ENCODE results near the gene LARP4B. TPM values are rescaled to one million over a fixed set of nuclear protein-coding genes. Genes with fewer than 3 reads are reported as not detected.

The LARP4B gene
- total RNA-seq, 1 donor from 2014 or later: 78.3 TPM

- H3K27me3 ChIP-seq: no peaks in the 10 kb centered on the region
- H3K27ac ChIP-seq: no peak overlapping the region
- TF ChIP-seq POLR2A (IDR thresholded peaks at IDR 0.05) (no peak), POLR2AphosphoS5 (IDR thresholded peaks at IDR 0.05; ENCODE audit: insufficient read depth in 1 of 2, low read depth in 1 of 2) (no peak), CTCF (IDR thresholded peaks at IDR 0.05) (no peak)
- no peak overlapping the region for H3K4me3 ChIP-seq
- no peaks in the 10 kb centered on the region for H3K9me3 ChIP-seq
- peaks cover 0 to 43% of the 10 kb centered on the region in 2 donors for H3K36me3 ChIP-seq
- intact Hi-C loops (cut with DNase I): no loop called here
- peaks cover 11% of the 10 kb centered on the region for H3K4me1 ChIP-seq
- DNase-seq (ENCODE audit: extremely low spot score in 2 of 2): no peak
These were observed 87.8 kb downstream of the LARP4B start for GRCh38 chr10:843703-844102.

- Histone ChIP-seq H3K4me1 (peaks cover 12% of the 10 kb centered on the region), H3K36me3 (peaks cover 0 to 43% of the 10 kb centered on the region in 2 donors), H3K27me3 (no peaks in the 10 kb centered on the region), H3K4me3 (no peak overlapping the region), H3K27ac (no peak overlapping the region), H3K9me3 (no peaks in the 10 kb centered on the region)
- TF ChIP-seq POLR2A (IDR thresholded peaks at IDR 0.05) (no peak), CTCF (IDR thresholded peaks at IDR 0.05) (no peak), POLR2AphosphoS5 (IDR thresholded peaks at IDR 0.05; ENCODE audit: insufficient read depth in 1 of 2, low read depth in 1 of 2) (no peak)
- intact Hi-C loops (cut with DNase I): no loop called here
- no peak for DNase-seq (ENCODE audit: extremely low spot score in 2 of 2)
These were observed 88.7 kb downstream of the LARP4B start for GRCh38 chr10:842795-843194.

- Histone ChIP-seq H3K4me3 (no peak overlapping the region), H3K9me3 (no peaks in the 10 kb centered on the region), H3K27me3 (no peaks in the 10 kb centered on the region), H3K4me1 (peaks cover 23% of the 10 kb centered on the region), H3K36me3 (peaks cover 0 to 43% of the 10 kb centered on the region in 2 donors), H3K27ac (no peak overlapping the region)
- DNase-seq (ENCODE audit: extremely low spot score in 2 of 2): no peak
- intact Hi-C loops (cut with DNase I): no loop called here
- TF ChIP-seq CTCF (IDR thresholded peaks at IDR 0.05) (no peak), POLR2A (IDR thresholded peaks at IDR 0.05) (no peak), POLR2AphosphoS5 (IDR thresholded peaks at IDR 0.05; ENCODE audit: insufficient read depth in 1 of 2, low read depth in 1 of 2) (no peak)
These were observed 90.0 kb downstream of the LARP4B start for GRCh38 chr10:841535-841934.

GRCh38 chr10:839550-840205, 91.8 kb downstream of the LARP4B start:
- TF ChIP-seq POLR2A (IDR thresholded peaks at IDR 0.05) (no peak), POLR2AphosphoS5 (IDR thresholded peaks at IDR 0.05; ENCODE audit: insufficient read depth in 1 of 2, low read depth in 1 of 2) (no peak), CTCF (IDR thresholded peaks at IDR 0.05) (no peak)
- Histone ChIP-seq H3K27me3 (no peaks in the 10 kb centered on the region), H3K4me3 (no peak overlapping the region), H3K4me1 (peaks cover 12% of the 10 kb centered on the region), H3K27ac (no peak overlapping the region), H3K9me3 (no peaks in the 10 kb centered on the region), H3K36me3 (peaks cover 0 to 43% of the 10 kb centered on the region in 2 donors)
- no peak for DNase-seq (ENCODE audit: extremely low spot score in 2 of 2)
- intact Hi-C loops (cut with DNase I): no loop called here

- TF ChIP-seq CTCF (IDR thresholded peaks at IDR 0.05) (no peak), POLR2AphosphoS5 (IDR thresholded peaks at IDR 0.05; ENCODE audit: insufficient read depth in 1 of 2, low read depth in 1 of 2) (no peak)
- DNase-seq (ENCODE audit: extremely low spot score in 2 of 2): no peak
- Histone ChIP-seq H3K27me3 (no peaks in the 10 kb centered on the region), H3K27ac (no peak overlapping the region), H3K9me3 (no peaks in the 10 kb centered on the region), H3K4me3 (no peak overlapping the region), H3K36me3 (peaks cover 0 to 20% of the 10 kb centered on the region in 2 donors), H3K4me1 (peaks cover 12% of the 10 kb centered on the region)
- intact Hi-C loops (cut with DNase I): no loop called here
These were observed 94.7 kb downstream of the LARP4B start for GRCh38 chr10:836782-837181.

Measured in vagina (tissue), 2 donors.